K562 (cell line): ENCODE results near the gene DLL4. TPM values are rescaled to one million over a fixed set of nuclear protein-coding genes. Genes with fewer than 3 reads are reported as not detected.

Experiments used
- ATAC-seq: fragments of 200-7000 bp; cut with Tn5 transposase; 3 replicates; pipeline ENCODE4 v1.9.1; 2020; ENCODE audit warnings: moderate library complexity
- BruUV-seq: library from RNA; stranded (reverse); fragments of 400-500 nt; replicated peaks from 2 replicates; lab custom pipeline; 2021; lab: Mats Ljungman, UMichigan
- CTCF ChIA-PET: fragments of 300-600 bp; formaldehyde crosslinking; extraction: SDS; loops from one replicate; lab custom pipeline; 2021; ENCODE audit warnings: low intra/inter-chr PET ratio; lab: Yijun Ruan, JAX
- POLR2A ChIA-PET: fragments of 300-600, 350-650 bp; sonication (Branson Sonifier 250); formaldehyde crosslinking; extraction: SDS; loops from one replicate; lab custom pipeline; 2021; ENCODE audit warnings: antibody characterized with exemption, inconsistent platforms; lab: Yijun Ruan, JAX
- DNase-seq, 4 experiments: peaks; one replicate each; pipeline versions ENCODE4 v3.0.0 to v3.0.0-alpha.2; 2011 to 2018; ENCODE audit warnings: low spot score in 3 of 4, mixed read lengths in 3 of 4; ENCODE audit errors: extremely low read depth in 1 of 4
- FAIRE-seq: peaks from 2 replicates; lab custom pipeline; 2011; peaks lifted over from hg19 to GRCh38; lab: Jason Lieb, UNC
- H2AFZ ChIP-seq: 2 replicates; pipeline ENCODE4 v1.6.0; 2011; ENCODE audit warnings: low read depth, low read length, control low read depth, inconsistent platforms
- H3K27ac ChIP-seq: fragments of 200-600 bp; 3 replicates; pipeline ENCODE4 v1.8.0; 2011; ENCODE audit warnings: low read depth, mild to moderate bottlenecking, control low read depth, inconsistent platforms, low read length, moderate library complexity, mixed read lengths; ENCODE audit errors: extremely low read depth
- H3K27me3 ChIP-seq, 2 experiments: fragments of 300-600 bp in 1 of 2; 2 replicates in 1 of 2; 3 replicates in 1 of 2; pipeline versions ENCODE4 v1.6.0 to v1.8.0; 2011; ENCODE audit warnings: inconsistent platforms in 2 of 2, low read length in 2 of 2, mild to moderate bottlenecking in 1 of 2, mixed read lengths in 1 of 2, moderate library complexity in 1 of 2; ENCODE audit not compliant: control insufficient read depth in 2 of 2, insufficient read depth in 2 of 2
- H3K36me3 ChIP-seq: fragments of 300-600 bp; 3 replicates; pipeline ENCODE4 v1.8.0; 2011; ENCODE audit warnings: mild to moderate bottlenecking, low read length, inconsistent platforms; ENCODE audit not compliant: control insufficient read depth, insufficient read depth
- H3K4me1 ChIP-seq, 2 experiments: fragments of 200-600 bp in 1 of 2; replicated peaks in 1 of 2; 2 replicates in 1 of 2; 3 replicates in 1 of 2; pipeline versions ENCODE4 v1.5.1 to v1.8.0; 2011; ENCODE audit warnings: inconsistent platforms in 2 of 2, low read length in 2 of 2, mild to moderate bottlenecking in 1 of 2, mixed read lengths in 1 of 2, moderate library complexity in 1 of 2; ENCODE audit not compliant: control insufficient read depth in 2 of 2, insufficient read depth in 2 of 2
- H3K4me2 ChIP-seq: 2 replicates; pipeline ENCODE4 v1.6.1; 2011; ENCODE audit warnings: low read length, control low read depth, inconsistent platforms, mixed read lengths; ENCODE audit not compliant: insufficient read depth
- H3K4me3 ChIP-seq: fragments of 200-600 bp; sonication (generic), shearing (Covaris generic); 2 replicates; pipeline ENCODE4 v1.5.1; 2016; ENCODE audit warnings: control low read depth, inconsistent platforms
- H3K79me2 ChIP-seq: fragments of 200-600 bp; 3 replicates; pipeline ENCODE4 v1.8.0; 2011; ENCODE audit warnings: low read length, inconsistent platforms; ENCODE audit not compliant: control insufficient read depth, insufficient read depth
- H3K9ac ChIP-seq, 2 experiments: 2 replicates each; pipeline versions ENCODE4 v1.6.0 to v1.6.1; 2011; ENCODE audit warnings: low read depth in 2 of 2, low read length in 2 of 2, control low read depth in 1 of 2, inconsistent platforms in 1 of 2, mild to moderate bottlenecking in 1 of 2, mixed read lengths in 1 of 2; ENCODE audit not compliant: insufficient read depth in 1 of 2
- H3K9me1 ChIP-seq: one replicate; pipeline ENCODE4 v1.6.0; 2011; ENCODE audit warnings: inconsistent platforms, mild to moderate bottlenecking, low read length, moderate library complexity; ENCODE audit not compliant: control insufficient read depth, insufficient read depth
- H3K9me3 ChIP-seq: replicated peaks from 2 replicates; pipeline ENCODE4 v1.5.1; 2011; ENCODE audit warnings: low read depth, low read length, inconsistent platforms; ENCODE audit not compliant: control insufficient read depth, insufficient read depth
- H4K20me1 ChIP-seq: replicated peaks from 2 replicates; pipeline ENCODE4 v1.6.1; 2011; ENCODE audit warnings: low read length, inconsistent platforms, mixed read lengths; ENCODE audit not compliant: control insufficient read depth, insufficient read depth
- ADNP ChIP-seq: fragments of 200-800 bp; sonication (Bioruptor generic); IDR thresholded peaks from 2 replicates; pipeline ENCODE4 v1.6.1; 2016; ENCODE audit warnings: missing genetic modification characterization, missing compliant biosample characterization
- FOXP1 ChIP-seq: sonication (generic); formaldehyde crosslinking; IDR thresholded peaks from 2 replicates; pipeline ENCODE4 v1.8.0; 2022; ENCODE audit warnings: mild to moderate bottlenecking, missing genetic modification reagents
- LEF1 ChIP-seq: fragments of 450-650 bp; IDR thresholded peaks from 2 replicates; pipeline ENCODE4 v1.6.1; 2016; ENCODE audit warnings: mild to moderate bottlenecking
- NFIC ChIP-seq: fragments of 450-650 bp; IDR thresholded peaks from 2 replicates; pipeline ENCODE4 v1.6.1; 2017; ENCODE audit warnings: mild to moderate bottlenecking, inconsistent platforms
- U2AF1 ChIP-seq: fragments of 200-400 bp; formaldehyde crosslinking; optimal IDR thresholded peaks from 2 replicates; pipeline ENCODE3; 2017; ENCODE audit warnings: mild to moderate bottlenecking, low read depth, low read length, moderate library complexity
- ZNF174 ChIP-seq: fragments of 250-450 bp; sonication (Bioruptor Pico); IDR thresholded peaks from 2 replicates; pipeline ENCODE4 v1.4.0; 2020; ENCODE audit warnings: mild to moderate bottlenecking
- ZNF316 ChIP-seq: fragments of 450-650 bp; IDR thresholded peaks from 2 replicates; pipeline ENCODE4 v1.6.1; 2016
- WGBS: fragments of 100-300 bp; shearing (Covaris generic); methylation state at CpG from one replicate; pipeline ENCODE4 v1.1.6; 2016; ENCODE audit warnings: low coverage, mixed read lengths; ENCODE audit not compliant: insufficient coverage; ENCODE audit errors: missing lambda C conversion rate; 5-methylcytosine and 5-hydroxymethylcytosine counted together
- in situ Hi-C: fragments of 300-500 bp; cut with MboI; formaldehyde crosslinking; loops from 4 replicates; pipeline ENCODE4 v1.15.0; 2018; ENCODE audit warnings: inconsistent platforms, mixed read lengths
- intact Hi-C: fragments of 100-400 bp; cut with micrococcal nuclease; formaldehyde crosslinking; loops from 2 replicates; pipeline ENCODE4 v1.14.2; 2022
- polyA plus RNA-seq, 8 experiments: library from polyadenylated mRNA; depleted of rRNA in 4 of 8; stranded (reverse) in 5 of 8; unstranded in 3 of 8; fragments of >200 nt; fragmentation: Nextera tagmentation in 2 of 8; fragmentation: Illumina TruSeq in 1 of 8; extraction: Ambion mirVana in 2 of 8; extraction: Trizol in 1 of 8; gene quantifications; 2 replicates each; pipeline versions ENCODE4 v1.2.1 to v1.2.3, GENCODE V29; 2011 to 2014; ENCODE audit warnings: inconsistent platforms in 1 of 8, missing spikeins in 1 of 8
- total RNA-seq, 7 experiments: library from RNA; depleted of rRNA in 6 of 7; stranded (reverse); fragments of >200 nt in 6 of 7; fragmentation: Illumina TruSeq in 2 of 7; extraction: Trizol in 2 of 7; gene quantifications; 2 replicates each; pipeline versions ENCODE4 v1.2.1 to v1.2.3, GENCODE V29; 2011 to 2021; ENCODE audit warnings: low replicate concordance in 1 of 7
- TF ChIP-seq, protein P1 (sequence below): fragments of 250-450 bp; sonication (Bioruptor Pico); IDR thresholded peaks from 2 replicates; pipeline ENCODE4 v1.5.0; 2021

The DLL4 gene
- total and polyA plus RNA-seq, 9 of the 15 experiments (the other 6 are each of a cell fraction or from before 2014, with no cell fraction given): 0.04 to 1.1 (median 0.41) TPM; not detected in 1

DNA sequence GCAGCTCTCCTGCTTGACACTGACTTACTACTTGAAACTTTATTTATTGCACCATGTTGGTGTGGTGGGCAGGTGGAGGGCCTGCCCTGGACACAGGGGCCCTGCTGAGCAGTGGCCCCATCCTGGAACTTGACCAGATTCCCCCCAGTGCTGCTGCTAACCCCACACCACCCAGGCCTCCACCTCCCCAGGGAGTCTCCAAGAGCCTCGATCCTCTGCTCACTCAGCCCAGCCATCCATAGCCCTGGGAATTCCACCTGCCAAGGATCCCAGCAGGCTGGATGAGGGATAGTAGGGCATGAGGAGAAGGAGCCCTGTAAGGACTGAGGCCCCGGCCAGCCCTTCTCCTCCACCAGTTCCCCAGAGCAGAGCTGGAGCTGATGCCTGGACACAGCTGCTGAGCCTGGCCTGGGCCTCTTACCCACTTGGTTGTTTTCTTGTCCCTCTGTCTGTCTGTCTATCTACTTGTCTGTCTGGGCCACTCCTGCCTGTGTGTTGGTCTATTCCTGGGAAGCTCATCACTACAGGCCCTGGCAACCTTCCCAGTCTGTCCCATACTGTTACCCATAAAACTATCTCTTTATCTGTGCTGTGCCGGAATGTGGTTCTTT lies 26.9 kb downstream of the DLL4 start:
- H3K27me3 ChIP-seq: no peaks in the 10 kb centered on the region; a peak in 1 of 5 replicates

More for the DNA sequence above, 26.9 kb downstream of the DLL4 start:
- no peak for DNase-seq
- peak overlapping the region; percentile 14; the same call in 1 of the 2 replicates for H3K4me2 ChIP-seq
- in situ Hi-C loops: no loop called here
- CTCF ChIA-PET: no interaction called here
- POLR2A ChIA-PET: interaction anchor here (0.6 to 3.1 kb wide), 10 partner anchors 9 to 925 kb away, joined by 3 to 16 read pairs (median 4); no protein-coding TSS in a partner anchor
- H4K20me1 ChIP-seq: peaks cover 5% of the 10 kb centered on the region; the same call in 1 of the 2 replicates
- BruUV-seq: no TSS peak
- intact Hi-C loops: no loop called here
- no peaks in the 10 kb centered on the region for H3K9me3 ChIP-seq
- TF ChIP-seq FOXP1 (CRISPR knock-in tag) (no peak), LEF1 (no peak), ADNP (tag) (no peak), ZNF316 (no peak), U2AF1 (no peak), NFIC (0 out of 2 replicates have a peak, but pooled peaks have one; percentile 25), ZNF174 (no peak)
- TF ChIP-seq, protein P1, sequence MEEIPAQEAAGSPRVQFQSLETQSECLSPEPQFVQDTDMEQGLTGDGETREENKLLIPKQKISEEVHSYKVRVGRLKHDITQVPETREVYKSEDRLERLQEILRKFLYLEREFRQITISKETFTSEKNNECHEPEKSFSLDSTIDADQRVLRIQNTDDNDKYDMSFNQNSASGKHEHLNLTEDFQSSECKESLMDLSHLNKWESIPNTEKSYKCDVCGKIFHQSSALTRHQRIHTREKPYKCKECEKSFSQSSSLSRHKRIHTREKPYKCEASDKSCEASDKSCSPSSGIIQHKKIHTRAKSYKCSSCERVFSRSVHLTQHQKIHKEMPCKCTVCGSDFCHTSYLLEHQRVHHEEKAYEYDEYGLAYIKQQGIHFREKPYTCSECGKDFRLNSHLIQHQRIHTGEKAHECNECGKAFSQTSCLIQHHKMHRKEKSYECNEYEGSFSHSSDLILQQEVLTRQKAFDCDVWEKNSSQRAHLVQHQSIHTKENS (CRISPR knock-in tag): no peak
- no peak for FAIRE-seq
- no peak overlapping the region for H2AFZ ChIP-seq
- peaks cover 7 to 40% of the 10 kb centered on the region in 2 experiments; a peak in 4 of 5 replicates for H3K4me1 ChIP-seq
- H3K9me1 ChIP-seq: peaks cover 2% of the 10 kb centered on the region
- 38% methylated on average over 2 of the region's 3 CpGs for WGBS
- peaks cover 9% of the 10 kb centered on the region; the same call in 2 of the 3 replicates for H3K79me2 ChIP-seq
- no peak for ATAC-seq
- H3K9ac ChIP-seq: peak overlapping the region in 1 of 2 experiments; percentile 57; a peak in 2 of 4 replicates
- H3K36me3 ChIP-seq: no peaks in the 10 kb centered on the region; the same call in 2 of the 3 replicates
- no peak overlapping the region for H3K4me3 ChIP-seq
- H3K27ac ChIP-seq: no peak overlapping the region
